ENCODE data around the gene SOD1.
A peak's percentile ranks its signal among the peaks of the same experiment; 100 is the strongest.

SOD1 gene

DNA sequence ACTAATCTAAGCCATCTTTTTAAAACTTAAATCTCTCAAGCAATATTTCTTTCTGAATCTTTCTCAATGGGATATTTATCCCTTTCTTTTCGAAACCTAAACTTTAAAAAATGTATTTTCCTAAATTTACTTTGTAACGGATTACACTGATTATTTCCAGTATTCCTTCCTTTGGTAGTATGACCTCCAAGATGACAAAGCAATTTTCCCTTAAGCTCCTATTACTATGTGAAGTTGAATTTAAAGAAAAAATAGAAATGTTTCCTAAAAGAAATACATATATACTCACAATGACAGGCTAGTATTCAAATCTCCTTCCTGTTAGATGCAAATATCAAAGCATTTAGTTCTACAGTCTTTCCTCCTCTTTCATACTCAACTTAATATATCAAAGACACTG, 56.6 kb downstream of the SOD1 start:
- Histone ChIP-seq H3K27me3 (replicated peaks in 2 of 5; ENCODE audit: control insufficient read depth in 4 of 5, insufficient read depth in 5 of 5, low read length in 4 of 5) (no peaks in the 10 kb centered on the region), H3K36me3 (ENCODE audit: control insufficient read depth in 4 of 4, insufficient read depth in 4 of 4, low read length in 3 of 4) (no peaks in the 10 kb centered on the region), H3K4me1 (ENCODE audit: control extremely low read depth in 1 of 4, control insufficient read depth in 4 of 4, insufficient read depth in 4 of 4, low read length in 3 of 4) (peaks cover 0 to 5% (median 2%) of the 10 kb centered on the region in 4 experiments), H3K27ac (ENCODE audit: insufficient read depth in 1 of 2, low read depth in 1 of 2, low read length in 2 of 2, poor library complexity in 1 of 2, severe bottlenecking in 2 of 2) (peak overlapping the region in 1 of 2 experiments; percentile 35), H3K9me3 (ENCODE audit: control extremely low read depth in 1 of 5, control insufficient read depth in 4 of 5, insufficient read depth in 2 of 5, low read depth in 1 of 5, low read length in 4 of 5) (no peaks in the 10 kb centered on the region), H3K4me3 (ENCODE audit: control insufficient read depth in 1 of 7, extremely low read depth in 1 of 7, insufficient read depth in 4 of 7, low read depth in 2 of 7, low read length in 6 of 7) (no peak overlapping the region)
- WGBS (ENCODE audit: insufficient coverage): 80% methylated on average over 1 of the region's 2 CpGs
- CTCF ChIA-PET: no interaction called here
- POLR2A ChIA-PET: no interaction called here
- no peak for DNase-seq

All from common myeloid progenitor, CD34-positive (primary cell).